Activated naive CD8-positive, alpha-beta T cell treated with anti-CD3 and anti-CD28 coated beads for 36 hours (primary cell): ENCODE results near the gene NOP9. TPM values are rescaled to one million over a fixed set of nuclear protein-coding genes. Genes with fewer than 3 reads are reported as not detected.

ENCODE experiments used
- DNase-seq: peaks from one replicate; pipeline ENCODE4 v3.0.0; 2021
- H3K27ac Mint-ChIP-seq: one replicate; pipeline ENCODE4 v1.8.0; 2022; ENCODE audit warnings: mild to moderate bottlenecking, moderate library complexity, mixed read lengths
- H3K27me3 Mint-ChIP-seq: one replicate; pipeline ENCODE4 v1.8.0; 2022; ENCODE audit warnings: mild to moderate bottlenecking, mixed read lengths
- H3K36me3 Mint-ChIP-seq: one replicate; pipeline ENCODE4 v1.8.0; 2021; ENCODE audit warnings: mild to moderate bottlenecking, mixed read lengths
- H3K4me1 Mint-ChIP-seq: one replicate; pipeline ENCODE4 v1.8.0; 2021; ENCODE audit warnings: mixed read lengths
- H3K4me3 Mint-ChIP-seq: one replicate; pipeline ENCODE4 v1.8.0; 2022; ENCODE audit warnings: mild to moderate bottlenecking, moderate library complexity, mixed read lengths
- H3K9me3 Mint-ChIP-seq: one replicate; pipeline ENCODE4 v1.8.0; 2022; ENCODE audit warnings: mixed read lengths
- total RNA-seq, 2 experiments: library from RNA; stranded (reverse); gene quantifications; one replicate each; pipeline ENCODE4 v1.2.3, GENCODE V29; 2021

Gene NOP9
- total RNA-seq, 2 experiments from 2014 or later: 40.9 to 45.0 TPM

GRCh38 chr14:24260026-24260779 is 39.4 kb upstream of the NOP9 start:
- Mint-ChIP-seq H3K27ac (no peak overlapping the region), H3K27me3 (no peaks in the 10 kb centered on the region), H3K9me3 (no peaks in the 10 kb centered on the region), H3K4me1 (no peaks in the 10 kb centered on the region), H3K4me3 (no peak overlapping the region), H3K36me3 (peaks cover 2% of the 10 kb centered on the region)
- no peak for DNase-seq

- Mint-ChIP-seq H3K4me1 (no peaks in the 10 kb centered on the region), H3K27me3 (no peaks in the 10 kb centered on the region), H3K27ac (no peak overlapping the region), H3K4me3 (no peak overlapping the region), H3K9me3 (no peaks in the 10 kb centered on the region), H3K36me3 (peaks cover 2% of the 10 kb centered on the region)
- DNase-seq: no peak
These were observed 38.9 kb upstream of the NOP9 start for GRCh38 chr14:24260780-24261157.

- H3K4me1 Mint-ChIP-seq: no peaks in the 10 kb centered on the region
- no peak overlapping the region for H3K27ac Mint-ChIP-seq
- peaks cover 2% of the 10 kb centered on the region for H3K36me3 Mint-ChIP-seq
- no peaks in the 10 kb centered on the region for H3K27me3 Mint-ChIP-seq
- no peak for DNase-seq
- no peaks in the 10 kb centered on the region for H3K9me3 Mint-ChIP-seq
- peak overlapping the region; percentile 29 for H3K4me3 Mint-ChIP-seq
These were observed 38.2 kb upstream of the NOP9 start for GRCh38 chr14:24261256-24261968.

- H3K27ac Mint-ChIP-seq: no peak overlapping the region
- H3K27me3 Mint-ChIP-seq: no peaks in the 10 kb centered on the region
- peaks cover 2% of the 10 kb centered on the region for H3K36me3 Mint-ChIP-seq
- no peaks in the 10 kb centered on the region for H3K4me1 Mint-ChIP-seq
- no peaks in the 10 kb centered on the region for H3K9me3 Mint-ChIP-seq
- H3K4me3 Mint-ChIP-seq: no peak overlapping the region
- no peak for DNase-seq
These were observed 37.7 kb upstream of the NOP9 start for GRCh38 chr14:24261969-24262327.

- H3K9me3 Mint-ChIP-seq: no peaks in the 10 kb centered on the region
- no peaks in the 10 kb centered on the region for H3K27me3 Mint-ChIP-seq
- no peaks in the 10 kb centered on the region for H3K4me1 Mint-ChIP-seq
- no peak within 1 kb of the TSS for H3K4me3 Mint-ChIP-seq
- no peak within 1 kb of the TSS for H3K27ac Mint-ChIP-seq
- no peak for DNase-seq
- H3K36me3 Mint-ChIP-seq: peaks cover 2% of the 10 kb centered on the region
These were observed 36.6 kb upstream of the NOP9 start, which contains the start of gene TGM1 for GRCh38 chr14:24262821-24263733. TGM1 (minus strand) TSS chr14:24263177; CDS start chr14:24262352, 825 bp downstream.

- Mint-ChIP-seq H3K27me3 (no peaks in the 10 kb centered on the region), H3K27ac (no peak overlapping the region)
These were observed 35.8 kb upstream of the NOP9 start for GRCh38 chr14:24263848-24264247.

GRCh38 chr14:24264298-24264697 is 35.4 kb upstream of the NOP9 start:
- H3K9me3 Mint-ChIP-seq: no peaks in the 10 kb centered on the region
- H3K27ac Mint-ChIP-seq: no peak overlapping the region
- H3K36me3 Mint-ChIP-seq: peaks cover 2% of the 10 kb centered on the region
- no peaks in the 10 kb centered on the region for H3K4me1 Mint-ChIP-seq
- no peak overlapping the region for H3K4me3 Mint-ChIP-seq
- no peaks in the 10 kb centered on the region for H3K27me3 Mint-ChIP-seq
- DNase-seq: no peak

More at GRCh38 chr14:24263848-24264247, 35.8 kb upstream of the NOP9 start:
- DNase-seq: no peak
- Mint-ChIP-seq H3K9me3 (no peaks in the 10 kb centered on the region), H3K36me3 (peaks cover 2% of the 10 kb centered on the region), H3K4me3 (no peak overlapping the region), H3K4me1 (no peaks in the 10 kb centered on the region)

- H3K36me3 Mint-ChIP-seq: no peaks in the 10 kb centered on the region
- no peak overlapping the region for H3K27ac Mint-ChIP-seq
- no peak overlapping the region for H3K4me3 Mint-ChIP-seq
- peaks cover 7% of the 10 kb centered on the region for H3K4me1 Mint-ChIP-seq
- no peaks in the 10 kb centered on the region for H3K9me3 Mint-ChIP-seq
- no peaks in the 10 kb centered on the region for H3K27me3 Mint-ChIP-seq
- no peak for DNase-seq
These were observed 33.1 kb upstream of the NOP9 start for GRCh38 chr14:24266344-24267244.

GRCh38 chr14:24267516-24267915 is 32.1 kb upstream of the NOP9 start:
- no peaks in the 10 kb centered on the region for H3K9me3 Mint-ChIP-seq

GRCh38 chr14:24268225-24268624 is 31.4 kb upstream of the NOP9 start:
- Mint-ChIP-seq H3K27me3 (no peaks in the 10 kb centered on the region), H3K4me3 (no peak overlapping the region), H3K9me3 (no peaks in the 10 kb centered on the region), H3K27ac (no peak overlapping the region), H3K4me1 (peaks cover 23% of the 10 kb centered on the region), H3K36me3 (peaks cover 5% of the 10 kb centered on the region)
- DNase-seq: no peak

More at GRCh38 chr14:24267516-24267915, 32.1 kb upstream of the NOP9 start:
- Mint-ChIP-seq H3K36me3 (peaks cover 3% of the 10 kb centered on the region), H3K4me1 (peaks cover 16% of the 10 kb centered on the region), H3K27me3 (no peaks in the 10 kb centered on the region), H3K27ac (no peak overlapping the region), H3K4me3 (no peak overlapping the region)
- no peak for DNase-seq

GRCh38 chr14:24269368-24269767 is 30.3 kb upstream of the NOP9 start:
- H3K4me1 Mint-ChIP-seq: peaks cover 34% of the 10 kb centered on the region
- H3K9me3 Mint-ChIP-seq: no peaks in the 10 kb centered on the region
- no peak overlapping the region for H3K4me3 Mint-ChIP-seq
- no peaks in the 10 kb centered on the region for H3K27me3 Mint-ChIP-seq
- DNase-seq: no peak
- H3K36me3 Mint-ChIP-seq: peaks cover 8% of the 10 kb centered on the region
- no peak overlapping the region for H3K27ac Mint-ChIP-seq

GRCh38 chr14:24269910-24270536 is 29.6 kb upstream of the NOP9 start:
- Mint-ChIP-seq H3K4me3 (peak overlapping the region; percentile 87), H3K27ac (no peak overlapping the region), H3K36me3 (peaks cover 8% of the 10 kb centered on the region), H3K9me3 (no peaks in the 10 kb centered on the region), H3K4me1 (peaks cover 38% of the 10 kb centered on the region), H3K27me3 (no peaks in the 10 kb centered on the region)
- no peak for DNase-seq

GRCh38 chr14:24270537-24271133 is 29.0 kb upstream of the NOP9 start:
- no peak for DNase-seq
- Mint-ChIP-seq H3K9me3 (no peaks in the 10 kb centered on the region), H3K27me3 (no peaks in the 10 kb centered on the region), H3K4me3 (peak overlapping the region; percentile 87), H3K36me3 (peaks cover 8% of the 10 kb centered on the region), H3K4me1 (peaks cover 40% of the 10 kb centered on the region), H3K27ac (peak overlapping the region; percentile 97)
